ENCODE data around the gene CCDC17.
A peak's percentile ranks its signal among the peaks of the same experiment; 100 is the strongest.

The CCDC17 gene

DNA sequence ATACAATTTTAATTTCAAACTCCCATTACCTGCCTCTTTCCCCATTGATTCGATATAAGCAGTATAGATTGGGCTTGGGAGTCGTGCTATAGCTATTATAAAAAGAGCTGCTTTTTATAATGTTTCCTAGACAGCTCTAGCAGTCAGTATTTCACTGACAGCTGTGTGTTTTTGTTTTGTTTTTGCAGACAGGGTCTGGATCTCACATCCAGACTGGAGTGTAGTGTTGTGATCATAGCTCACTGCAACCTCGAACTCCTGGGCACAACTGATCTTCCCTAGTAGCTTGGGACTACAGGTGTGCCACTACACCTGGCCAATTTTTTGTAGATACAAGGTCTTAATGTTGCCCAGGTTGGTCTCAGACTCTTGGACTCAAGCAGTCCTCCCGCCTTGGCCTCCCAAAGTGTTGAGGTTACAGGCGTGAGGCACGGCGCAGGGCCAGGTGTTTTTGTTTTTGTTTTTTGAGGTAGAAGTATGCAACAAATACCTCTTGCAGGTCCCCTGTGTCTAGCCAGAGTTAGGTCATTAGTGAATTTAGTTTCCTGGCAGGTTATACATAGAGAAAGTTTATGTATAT lies 38.3 kb downstream of the CCDC17 start:
- no peak for DNase-seq (ENCODE audit: low read depth, low spot score)

GRCh38 chr1:45585110-45585426 lies 38.8 kb downstream of the CCDC17 start:
- DNase-seq (ENCODE audit: low read depth, low spot score) = no peak
- peak overlapping the region; percentile 98 for H3K4me3 ChIP-seq (ENCODE audit: low read length)

More for the DNA sequence above, 38.3 kb downstream of the CCDC17 start:
- peak overlapping the region; percentile 98 for H3K4me3 ChIP-seq (ENCODE audit: low read length)

DNA sequence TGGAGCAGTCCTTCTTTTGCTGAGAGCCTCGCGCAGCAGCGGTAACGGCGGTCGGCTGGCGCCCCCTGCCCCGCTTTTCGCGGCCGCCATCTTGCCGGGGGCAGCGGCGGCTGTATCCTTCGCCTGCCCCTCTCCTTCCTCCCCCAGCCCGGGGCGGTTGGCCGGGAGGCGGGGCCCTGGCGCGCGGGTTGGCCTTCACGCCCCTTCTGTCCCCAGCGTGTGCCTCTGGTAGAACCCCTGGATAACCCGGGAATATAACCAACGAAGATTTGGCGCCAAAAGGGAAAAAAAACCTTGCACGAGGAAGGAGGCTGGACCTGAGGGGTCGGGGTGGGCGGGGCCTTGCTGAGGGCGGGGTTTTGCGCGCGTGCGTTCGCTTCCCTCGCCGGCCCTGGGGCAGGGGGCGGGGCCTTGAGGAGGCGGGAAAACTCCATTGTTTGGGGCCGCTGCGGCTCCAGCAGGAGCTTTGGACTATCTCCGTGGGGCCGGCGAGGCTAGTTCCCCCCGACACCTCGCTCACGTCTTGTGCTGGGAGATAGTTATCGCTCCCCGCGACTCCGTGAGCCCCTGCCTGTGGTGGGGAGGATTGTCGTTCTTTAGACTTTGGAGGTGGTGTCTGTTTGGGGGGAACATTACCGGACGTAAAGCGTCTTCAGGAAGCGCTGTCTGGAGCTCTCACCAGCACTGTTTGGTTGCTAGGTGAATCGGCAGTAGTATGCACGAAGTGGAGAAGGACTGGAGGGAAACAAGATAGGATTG lies 39.3 kb downstream of the CCDC17 start:
- H3K4me3 ChIP-seq (ENCODE audit: low read length) = peak overlapping the region; percentile 98
- peak; percentile 83 for DNase-seq (ENCODE audit: low read depth, low spot score)

GRCh38 chr1:45583666-45584350 lies 40.0 kb downstream of the CCDC17 start, which contains the start of gene NASP:
Gene NASP (plus strand): TSS chr1:45584041. CDS start chr1:45584147, 106 bp downstream.
- H3K4me3 ChIP-seq (ENCODE audit: low read length) = peak within 1 kb of the TSS; percentile 98
- DNase-seq (ENCODE audit: low read depth, low spot score) = peak; percentile 79

- DNase-seq (ENCODE audit: low read depth, low spot score) = peak; percentile 96
- H3K4me3 ChIP-seq (ENCODE audit: low read length) = peak overlapping the region; percentile 98
Observed at GRCh38 chr1:45583264-45583665, 40.6 kb downstream of the CCDC17 start.

DNA sequence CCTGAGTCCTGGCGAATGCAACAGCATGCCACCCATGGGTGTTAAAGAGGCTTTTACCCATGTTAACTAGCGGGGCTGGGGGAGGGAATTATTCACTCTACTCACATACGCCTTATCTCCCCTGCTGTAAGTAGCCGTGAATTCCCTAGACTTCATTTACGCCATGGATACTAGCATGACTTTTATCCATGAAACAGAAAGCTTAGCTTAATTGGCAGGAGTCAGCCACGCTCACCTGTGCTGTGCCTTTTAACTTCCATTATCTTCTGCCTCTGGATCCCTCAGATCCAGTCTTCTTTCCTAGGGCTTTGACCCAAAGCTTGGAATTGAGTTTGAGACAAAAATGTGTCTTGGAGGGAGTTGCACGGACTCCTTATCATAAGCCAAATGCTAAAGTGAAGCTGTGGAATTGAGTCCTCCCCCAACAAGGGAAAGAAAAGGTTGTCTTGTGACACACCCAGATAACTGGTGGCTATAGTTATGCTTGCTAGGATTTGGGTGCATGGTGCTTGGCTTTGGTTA lies 49.7 kb downstream of the CCDC17 start:
- no peak overlapping the region for H3K4me3 ChIP-seq (ENCODE audit: low read length)
- no peak for DNase-seq (ENCODE audit: low read depth, low spot score)

DNA sequence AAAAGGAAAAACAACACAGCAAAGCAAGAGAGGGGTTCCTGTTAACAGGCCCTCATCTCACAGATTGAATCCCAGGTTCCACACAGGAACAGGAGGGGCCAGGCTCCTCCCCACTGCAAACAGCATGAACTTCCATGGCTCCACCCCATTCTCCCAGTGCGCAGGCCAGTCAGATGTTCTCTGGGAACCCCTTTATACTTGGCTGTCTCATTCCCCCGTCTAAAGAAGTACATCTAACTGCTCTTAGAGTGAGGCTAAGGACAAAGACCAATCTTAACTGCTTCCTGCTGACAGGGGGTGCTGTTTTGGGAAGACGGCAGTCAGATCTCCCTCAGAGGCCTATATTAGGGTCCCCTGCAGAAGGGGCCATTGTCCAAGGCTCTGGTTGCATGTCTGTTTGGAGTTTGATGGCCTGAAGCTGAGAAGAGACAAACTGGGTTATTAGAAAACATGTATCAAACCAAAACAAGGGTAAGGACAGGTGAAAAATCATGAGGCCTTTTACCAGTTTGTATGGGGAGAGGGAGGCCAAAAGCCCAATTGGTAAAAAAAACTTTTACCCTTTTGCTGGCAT lies 50.5 kb downstream of the CCDC17 start:
- no peak for DNase-seq (ENCODE audit: low read depth, low spot score)

GRCh38 chr1:45570631-45571030 lies 53.2 kb downstream of the CCDC17 start:
- no peak for DNase-seq (ENCODE audit: low read depth, low spot score)
- no peak overlapping the region for H3K4me3 ChIP-seq (ENCODE audit: low read length)

More for the DNA sequence above, 50.5 kb downstream of the CCDC17 start:
- no peak overlapping the region for H3K4me3 ChIP-seq (ENCODE audit: low read length)

Data from Jurkat, Clone E6-1 (cell line).